Measurements from ENCODE around the gene FADS6.

FADS6 gene

GRCh38 chr17:74853048-74853397 lies 40.4 kb downstream of the FADS6 start:
- DNase-seq (ENCODE audit: low spot score), result no peak

GRCh38 chr17:74852237-74853047 lies 41.0 kb downstream of the FADS6 start:
- peak; percentile 38 for DNase-seq (ENCODE audit: low spot score)

- DNase-seq (ENCODE audit: low spot score), result no peak
Measured at GRCh38 chr17:74851612-74852236, 41.7 kb downstream of the FADS6 start.

- DNase-seq (ENCODE audit: low spot score), result no peak
Measured at GRCh38 chr17:74850914-74851313, 42.5 kb downstream of the FADS6 start.

- DNase-seq (ENCODE audit: low spot score), result no peak
Measured at GRCh38 chr17:74850310-74850709, 43.1 kb downstream of the FADS6 start.

GRCh38 chr17:74848656-74849399 lies 44.6 kb downstream of the FADS6 start:
- no peak for DNase-seq (ENCODE audit: low spot score)

- no peak for DNase-seq (ENCODE audit: low spot score)
Measured at GRCh38 chr17:74846621-74847020, 46.8 kb downstream of the FADS6 start.

- DNase-seq (ENCODE audit: low spot score), result no peak
Measured at GRCh38 chr17:74843352-74843627, 50.1 kb downstream of the FADS6 start.

- peak; percentile 95 for DNase-seq (ENCODE audit: low spot score)
Measured at GRCh38 chr17:74842599-74843351, 50.7 kb downstream of the FADS6 start.

GRCh38 chr17:74842146-74842598 lies 51.3 kb downstream of the FADS6 start:
- no peak for DNase-seq (ENCODE audit: low spot score)

GRCh38 chr17:74840989-74841666 lies 52.3 kb downstream of the FADS6 start:
- peak; percentile 84 for DNase-seq (ENCODE audit: low spot score)

GRCh38 chr17:74839990-74840852 lies 53.2 kb downstream of the FADS6 start:
- DNase-seq (ENCODE audit: low spot score), result no peak

- no peak for DNase-seq (ENCODE audit: low spot score)
Measured at GRCh38 chr17:74838274-74838673, 55.2 kb downstream of the FADS6 start.

- no peak for DNase-seq (ENCODE audit: low spot score)
Measured at GRCh38 chr17:74836691-74837467, 56.6 kb downstream of the FADS6 start.

- no peak for DNase-seq (ENCODE audit: low spot score)
Measured at GRCh38 chr17:74836191-74836590, 57.2 kb downstream of the FADS6 start.

- DNase-seq (ENCODE audit: low spot score), result peak; percentile 71
Measured at GRCh38 chr17:74833501-74834377, 59.7 kb downstream of the FADS6 start.

GRCh38 chr17:74832421-74832820 lies 61.0 kb downstream of the FADS6 start:
- DNase-seq (ENCODE audit: low spot score), result no peak

- no peak for DNase-seq (ENCODE audit: low spot score)
Measured at GRCh38 chr17:74831444-74832146, 61.8 kb downstream of the FADS6 start.
